ENCODE data around the gene SLC9A2. TPM values are rescaled to one million over a fixed set of nuclear protein-coding genes. Genes with fewer than 3 reads are reported as not detected.

The SLC9A2 gene
- total RNA-seq, 2 donors from 2014 or later: 7.3 to 22.4 TPM

DNA sequence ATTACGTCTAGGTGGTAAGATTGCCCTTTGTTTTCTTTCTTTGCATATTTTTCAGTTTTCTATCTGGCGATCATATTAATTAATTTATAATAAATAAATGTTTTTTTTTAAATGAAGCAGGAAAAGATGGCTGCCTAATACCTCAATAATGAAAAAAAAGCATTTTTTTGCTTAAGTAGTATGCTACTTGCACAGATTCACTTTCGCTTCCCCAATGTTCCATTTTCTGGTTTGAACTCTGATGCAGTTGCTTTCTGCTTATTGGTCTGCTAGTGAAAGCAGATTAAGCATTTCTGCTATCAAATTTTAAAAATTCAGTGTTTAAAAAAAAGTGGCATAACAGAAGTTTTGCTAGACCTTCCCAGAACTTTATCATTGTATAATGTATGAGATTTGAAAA, 130.6 kb downstream of the SLC9A2 start:
- 86% methylated on average over 3 of the region's 3 CpGs for WGBS
- no peak for DNase-seq (ENCODE audit: low spot score)
- Histone ChIP-seq H3K9me3 (no peaks in the 10 kb centered on the region), H3K4me3 (no peak overlapping the region), H3K36me3 (no peaks in the 10 kb centered on the region), H3K4me1 (replicated peaks) (no peaks in the 10 kb centered on the region), H3K27ac (no peak overlapping the region), H3K27me3 (replicated peaks; ENCODE audit: insufficient read depth) (no peaks in the 10 kb centered on the region)
- intact Hi-C loops (cut with DNase I): no loop called here
- TF ChIP-seq POLR2A (IDR thresholded peaks at IDR 0.05): no peak
- TF ChIP-seq, protein P1, sequence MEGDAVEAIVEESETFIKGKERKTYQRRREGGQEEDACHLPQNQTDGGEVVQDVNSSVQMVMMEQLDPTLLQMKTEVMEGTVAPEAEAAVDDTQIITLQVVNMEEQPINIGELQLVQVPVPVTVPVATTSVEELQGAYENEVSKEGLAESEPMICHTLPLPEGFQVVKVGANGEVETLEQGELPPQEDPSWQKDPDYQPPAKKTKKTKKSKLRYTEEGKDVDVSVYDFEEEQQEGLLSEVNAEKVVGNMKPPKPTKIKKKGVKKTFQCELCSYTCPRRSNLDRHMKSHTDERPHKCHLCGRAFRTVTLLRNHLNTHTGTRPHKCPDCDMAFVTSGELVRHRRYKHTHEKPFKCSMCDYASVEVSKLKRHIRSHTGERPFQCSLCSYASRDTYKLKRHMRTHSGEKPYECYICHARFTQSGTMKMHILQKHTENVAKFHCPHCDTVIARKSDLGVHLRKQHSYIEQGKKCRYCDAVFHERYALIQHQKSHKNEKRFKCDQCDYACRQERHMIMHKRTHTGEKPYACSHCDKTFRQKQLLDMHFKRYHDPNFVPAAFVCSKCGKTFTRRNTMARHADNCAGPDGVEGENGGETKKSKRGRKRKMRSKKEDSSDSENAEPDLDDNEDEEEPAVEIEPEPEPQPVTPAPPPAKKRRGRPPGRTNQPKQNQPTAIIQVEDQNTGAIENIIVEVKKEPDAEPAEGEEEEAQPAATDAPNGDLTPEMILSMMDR (IDR thresholded peaks at IDR 0.05): no peak
- TF ChIP-seq POLR2AphosphoS5 (IDR thresholded peaks at IDR 0.05): no peak

DNA sequence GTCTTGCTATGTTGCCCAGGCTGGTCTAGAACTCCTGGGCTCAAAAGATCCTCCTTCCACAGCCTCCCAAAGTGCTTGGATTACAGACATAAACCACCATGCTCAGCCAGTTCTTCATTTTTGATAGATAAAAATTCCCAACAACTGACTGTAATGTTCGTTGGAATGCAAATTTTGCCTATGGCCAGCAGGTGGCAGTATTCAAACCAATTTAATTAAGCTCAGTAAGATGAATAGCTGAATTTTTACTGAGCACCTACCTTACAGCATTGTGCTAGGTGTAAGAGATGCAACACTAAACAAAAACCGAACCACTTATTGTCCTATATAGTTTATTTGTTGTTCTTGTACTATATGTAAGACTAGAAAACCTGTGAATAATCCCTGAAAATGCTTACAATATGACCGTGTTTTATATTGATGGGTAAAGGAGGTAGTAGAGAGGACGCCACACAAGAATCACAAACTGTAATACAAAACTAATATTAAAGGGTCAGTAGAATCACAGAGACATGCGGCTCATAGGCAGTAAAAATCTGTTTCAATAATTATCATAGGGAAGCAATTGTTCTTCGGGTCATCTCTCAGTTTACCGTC, 134.3 kb downstream of the SLC9A2 start:
- WGBS: 72% methylated on average over 7 of the region's 7 CpGs
- peak; percentile 19 for DNase-seq (ENCODE audit: low spot score)

DNA sequence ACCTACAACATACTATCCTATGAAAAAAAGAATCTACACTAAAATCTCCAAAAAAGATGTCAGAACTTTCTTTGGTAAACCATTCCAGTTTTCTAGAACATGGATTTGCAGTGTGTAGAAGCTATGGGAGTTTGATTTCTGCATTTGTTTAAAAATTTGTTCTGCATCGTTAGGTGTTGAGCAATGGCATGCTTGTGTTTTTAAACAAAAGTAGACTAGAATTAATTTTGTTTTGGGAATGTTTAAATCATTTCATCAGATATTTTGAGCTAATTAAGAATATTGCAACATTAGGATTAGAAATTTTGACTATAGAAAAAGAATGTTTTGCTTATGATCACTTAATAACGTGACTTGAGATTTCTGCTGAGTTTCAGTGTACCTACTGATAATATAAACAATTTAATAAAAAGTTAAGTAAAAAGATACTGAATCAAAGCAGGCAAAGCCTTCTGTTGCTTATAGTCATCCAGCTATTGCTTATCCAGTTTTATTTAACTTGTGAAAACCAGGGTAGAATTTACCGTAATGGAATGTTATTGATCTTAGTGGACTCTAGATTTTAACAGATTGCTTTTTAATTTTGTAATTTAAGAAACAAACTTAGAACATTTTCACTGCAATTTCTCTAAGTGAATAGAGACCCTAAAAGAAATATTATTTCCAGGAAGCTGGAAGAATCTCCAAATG, 135.2 kb downstream of the SLC9A2 start:
- 79% methylated on average over 3 of the region's 3 CpGs for WGBS
- Histone ChIP-seq H3K36me3 (no peaks in the 10 kb centered on the region), H3K27me3 (replicated peaks; ENCODE audit: insufficient read depth) (no peaks in the 10 kb centered on the region), H3K9me3 (no peaks in the 10 kb centered on the region), H3K4me1 (replicated peaks) (no peaks in the 10 kb centered on the region), H3K27ac (no peak overlapping the region), H3K4me3 (no peak overlapping the region)
- intact Hi-C loops (cut with DNase I): no loop called here
- TF ChIP-seq POLR2A (IDR thresholded peaks at IDR 0.05): no peak
- TF ChIP-seq, protein P1 (IDR thresholded peaks at IDR 0.05): no peak
- no peak for TF ChIP-seq POLR2AphosphoS5 (IDR thresholded peaks at IDR 0.05)
- no peak for DNase-seq (ENCODE audit: low spot score)

More for the DNA sequence above, 134.3 kb downstream of the SLC9A2 start:
- Histone ChIP-seq H3K36me3 (no peaks in the 10 kb centered on the region), H3K27ac (no peak overlapping the region), H3K4me1 (replicated peaks) (no peaks in the 10 kb centered on the region), H3K4me3 (no peak overlapping the region), H3K9me3 (no peaks in the 10 kb centered on the region), H3K27me3 (replicated peaks; ENCODE audit: insufficient read depth) (no peaks in the 10 kb centered on the region)
- intact Hi-C loops (cut with DNase I): loop anchor here (2.0 kb wide), 1 partner anchor 53 kb away; no protein-coding TSS in a partner anchor
- TF ChIP-seq POLR2AphosphoS5 (IDR thresholded peaks at IDR 0.05) (peak; percentile 19), POLR2A (IDR thresholded peaks at IDR 0.05) (no peak)
- TF ChIP-seq, protein P1 (IDR thresholded peaks at IDR 0.05): peak; percentile 65 to 79 (median 69)

DNA sequence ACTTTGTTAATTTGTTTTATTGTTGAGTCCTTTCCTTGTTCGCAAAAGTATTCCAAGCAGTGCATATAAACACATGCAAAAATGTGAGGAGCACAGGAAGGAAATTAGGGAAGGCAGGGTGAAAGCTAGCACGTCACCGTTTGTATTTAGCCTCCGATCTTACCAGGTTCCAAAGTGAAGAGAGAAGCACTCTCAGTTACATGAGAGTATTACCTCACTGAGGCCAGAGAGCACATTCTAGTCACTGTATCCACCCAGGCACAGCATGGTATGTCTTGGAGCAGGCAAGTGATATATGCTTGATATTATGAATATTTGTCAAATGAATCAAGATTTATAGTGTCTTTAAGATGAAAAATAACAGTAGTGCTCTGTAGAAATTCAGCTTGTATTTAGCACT, 135.9 kb downstream of the SLC9A2 start:
- Histone ChIP-seq H3K36me3 (no peaks in the 10 kb centered on the region), H3K9me3 (no peaks in the 10 kb centered on the region), H3K27me3 (replicated peaks; ENCODE audit: insufficient read depth) (no peaks in the 10 kb centered on the region), H3K4me3 (no peak overlapping the region), H3K27ac (no peak overlapping the region), H3K4me1 (replicated peaks) (no peaks in the 10 kb centered on the region)
- TF ChIP-seq POLR2A (IDR thresholded peaks at IDR 0.05): no peak
- TF ChIP-seq, protein P1 (IDR thresholded peaks at IDR 0.05): no peak
- TF ChIP-seq POLR2AphosphoS5 (IDR thresholded peaks at IDR 0.05): no peak
- intact Hi-C loops (cut with DNase I): no loop called here
- DNase-seq (ENCODE audit: low spot score): no peak
- WGBS: 63% methylated on average over 4 of the region's 4 CpGs

DNA sequence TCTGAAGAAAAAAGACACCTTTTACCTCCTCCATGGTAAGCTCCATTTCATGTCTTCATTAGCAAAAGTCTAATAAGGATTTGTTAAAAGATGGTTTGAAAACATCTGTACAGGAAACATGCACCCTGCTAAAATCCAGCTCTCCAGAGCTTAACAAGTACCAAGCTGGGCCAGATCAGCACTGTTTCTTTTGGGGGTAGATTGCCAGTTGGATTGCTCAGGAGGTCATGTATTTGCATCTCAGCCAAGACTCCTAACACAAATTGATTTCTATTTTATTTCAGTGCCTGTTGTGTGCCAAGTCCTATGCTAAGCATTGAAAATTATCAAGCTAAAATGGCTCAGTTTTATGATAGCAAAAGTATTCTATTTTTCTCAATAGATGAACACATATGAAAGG, 139.1 kb downstream of the SLC9A2 start:
- Histone ChIP-seq H3K9me3 (no peaks in the 10 kb centered on the region), H3K27ac (no peak overlapping the region), H3K4me3 (no peak overlapping the region), H3K36me3 (no peaks in the 10 kb centered on the region), H3K27me3 (replicated peaks; ENCODE audit: insufficient read depth) (no peaks in the 10 kb centered on the region), H3K4me1 (replicated peaks) (no peaks in the 10 kb centered on the region)
- no peak for DNase-seq (ENCODE audit: low spot score)
- TF ChIP-seq POLR2A (IDR thresholded peaks at IDR 0.05): no peak
- TF ChIP-seq, protein P1 (IDR thresholded peaks at IDR 0.05): no peak
- TF ChIP-seq POLR2AphosphoS5 (IDR thresholded peaks at IDR 0.05): no peak
- intact Hi-C loops (cut with DNase I): no loop called here
